Inflammatory macrophage (primary cell): ENCODE data around the gene GRM8.
"Not testable (repeated sequence)": the region's sequence is repeated elsewhere in the genome, so short reads cannot be mapped to it uniquely, and the experiment has no call there.

ENCODE experiments used
- DNase-seq, 2 donors: peaks; one replicate each; pipeline ENCODE4 v3.0.0-alpha.2; 2020 to 2022

GRM8 gene

GRCh38 chr7:127029823-127030222, 222.9 kb downstream of the GRM8 start:
- DNase-seq, result no peak

GRCh38 chr7:127021857-127022256, 230.9 kb downstream of the GRM8 start:
- DNase-seq, result no peak

GRCh38 chr7:127021019-127021738, 231.6 kb downstream of the GRM8 start:
- no peak for DNase-seq

- no peak for DNase-seq
These were observed 233.9 kb downstream of the GRM8 start for GRCh38 chr7:127018889-127019288.

- no peak for DNase-seq
These were observed 235.5 kb downstream of the GRM8 start for GRCh38 chr7:127017196-127017595.

- DNase-seq, result no peak
These were observed 252.0 kb downstream of the GRM8 start for GRCh38 chr7:127000725-127001124.

GRCh38 chr7:126996659-126997058, 256.1 kb downstream of the GRM8 start:
- DNase-seq, result no peak

GRCh38 chr7:126993626-126994213, 259.0 kb downstream of the GRM8 start:
- DNase-seq, result no peak

GRCh38 chr7:126988022-126988421, 264.7 kb downstream of the GRM8 start:
- no peak for DNase-seq

- DNase-seq, result no peak
These were observed 273.0 kb downstream of the GRM8 start for GRCh38 chr7:126979722-126980121.

GRCh38 chr7:126978865-126979264, 273.9 kb downstream of the GRM8 start:
- DNase-seq, result no peak

- no peak for DNase-seq
These were observed 279.7 kb downstream of the GRM8 start for GRCh38 chr7:126973066-126973465.

- no peak for DNase-seq
These were observed 280.2 kb downstream of the GRM8 start for GRCh38 chr7:126972571-126972970.

- no peak for DNase-seq
These were observed 293.1 kb downstream of the GRM8 start for GRCh38 chr7:126959649-126960048.

- no peak for DNase-seq
These were observed 294.4 kb downstream of the GRM8 start for GRCh38 chr7:126958367-126958766.

- DNase-seq, result no peak
These were observed 295.3 kb downstream of the GRM8 start for GRCh38 chr7:126957443-126957842.

GRCh38 chr7:126953461-126953860, 299.3 kb downstream of the GRM8 start:
- DNase-seq, result no peak

GRCh38 chr7:126948664-126949063, 304.1 kb downstream of the GRM8 start:
- no peak for DNase-seq

- no peak for DNase-seq
These were observed 311.9 kb downstream of the GRM8 start for GRCh38 chr7:126940723-126941307.

- DNase-seq, result no peak
These were observed 315.6 kb downstream of the GRM8 start for GRCh38 chr7:126937171-126937570.

GRCh38 chr7:126931581-126931980, 321.2 kb downstream of the GRM8 start:
- DNase-seq, result no peak

GRCh38 chr7:126930166-126930565, 322.6 kb downstream of the GRM8 start:
- DNase-seq, result no peak

GRCh38 chr7:126924477-126924876, 328.3 kb downstream of the GRM8 start:
- no peak for DNase-seq

- not testable (repeated sequence) for DNase-seq
These were observed 341.1 kb downstream of the GRM8 start for GRCh38 chr7:126911627-126912026.
